Uterus (tissue), 4 donors: ENCODE data around the gene RNASE13. TPM values are rescaled to one million over a fixed set of nuclear protein-coding genes. Genes with fewer than 3 reads are reported as not detected.

Experiments
- DNase-seq, 2 donors: peaks; one replicate each; pipeline ENCODE4 v3.0.0-alpha.2; 2019 to 2020
- H3K27ac ChIP-seq, 2 donors: fragments of 200-600 bp; sonication (generic); 1 replicate in 1 of 2; 2 replicates in 1 of 2; pipeline ENCODE4 v1.5.1; 2016 to 2018
- H3K27me3 ChIP-seq, 2 donors: fragments of 200-600 bp; sonication (generic); one replicate each; pipeline ENCODE4 v1.5.1; 2018 to 2019; ENCODE audit warnings: control low read depth in 1 of 2
- H3K36me3 ChIP-seq, 2 donors: fragments of 200-600 bp; sonication (generic); one replicate each; pipeline ENCODE4 v1.5.1; 2019; ENCODE audit warnings: control low read depth in 1 of 2
- H3K4me1 ChIP-seq, 2 donors: fragments of 200-600 bp; sonication (generic); one replicate each; pipeline ENCODE4 v1.5.1; 2018 to 2019; ENCODE audit warnings: control low read depth in 1 of 2
- H3K4me3 ChIP-seq, 2 donors: fragments of 200-600 bp; sonication (generic); 1 replicate in 1 of 2; 2 replicates in 1 of 2; pipeline ENCODE4 v1.5.1; 2018 to 2019; ENCODE audit warnings: mild to moderate bottlenecking in 1 of 2
- H3K9me3 ChIP-seq, 2 donors: fragments of 200-600 bp; sonication (generic); one replicate each; pipeline ENCODE4 v1.5.1; 2019; ENCODE audit warnings: control low read depth in 1 of 2
- CTCF ChIP-seq, 4 experiments: fragments of 200-600 bp in 2 of 4; fragments of 450-650 bp in 2 of 4; sonication (generic) in 2 of 4; IDR thresholded peaks; one replicate each; pipeline ENCODE4 v1.5.1; 2016 to 2019; ENCODE audit warnings: antibody characterized with exemption in 4 of 4, mild to moderate bottlenecking in 2 of 4, moderate library complexity in 1 of 4
- POLR2A ChIP-seq, 2 donors: fragments of 450-650 bp; IDR thresholded peaks; one replicate each; pipeline ENCODE4 v1.6.1; 2016; ENCODE audit warnings: antibody characterized with exemption in 2 of 2, mild to moderate bottlenecking in 1 of 2, moderate library complexity in 1 of 2
- intact Hi-C: fragments of 100-400 bp; cut with DNase I; formaldehyde crosslinking; loops from one replicate; pipeline ENCODE4 v1.15.1; 2023; ENCODE audit warnings: low total_unique reads
- total RNA-seq, 4 donors: library from RNA; depleted of rRNA in 3 of 4; stranded (reverse); fragments of >200 nt in 3 of 4; gene quantifications; one replicate each; pipeline versions ENCODE4 v1.1.0 to v1.2.4, GENCODE V29; 2014 to 2023
- donor health status: DM: yes; HTN: yes; CAD: no.

The RNASE13 gene
- total RNA-seq, 4 donors from 2014 or later, result not detected

- Histone ChIP-seq H3K4me3 (no peak overlapping the region), H3K4me1 (no peaks in the 10 kb centered on the region), H3K9me3 (no peaks in the 10 kb centered on the region), H3K27ac (no peak overlapping the region), H3K27me3 (no peaks in the 10 kb centered on the region), H3K36me3 (no peaks in the 10 kb centered on the region)
- no peak for DNase-seq
- TF ChIP-seq POLR2A (IDR thresholded peaks at IDR 0.05) (no peak), CTCF (IDR thresholded peaks at IDR 0.05) (no peak)
- intact Hi-C loops, result no loop called here
Measured at GRCh38 chr14:21078287-21078686, 43.7 kb upstream of the RNASE13 start.

DNA sequence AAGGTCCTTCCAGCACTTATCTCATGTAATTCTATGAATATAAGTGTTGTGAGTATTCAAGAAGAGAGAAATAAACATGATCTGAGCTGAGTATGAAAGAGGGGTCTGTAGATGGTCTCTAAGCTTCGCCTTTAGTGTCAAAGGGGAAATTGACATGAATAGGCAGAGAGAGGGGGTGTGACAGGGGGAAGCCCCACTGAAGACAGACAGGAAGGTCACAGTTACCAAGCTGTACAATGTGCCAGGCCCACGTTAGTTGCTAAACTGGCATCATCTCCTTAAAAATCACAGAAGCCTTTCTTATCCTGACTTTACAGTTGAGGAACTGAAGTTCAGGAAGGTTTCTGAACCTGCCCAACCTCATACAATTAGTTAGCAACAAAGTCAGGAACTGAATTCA is 43.1 kb upstream of the RNASE13 start:
- no peak overlapping the region for H3K27ac ChIP-seq
- intact Hi-C loops, result no loop called here
- no peaks in the 10 kb centered on the region for H3K36me3 ChIP-seq
- H3K9me3 ChIP-seq, result no peaks in the 10 kb centered on the region
- no peak for DNase-seq
- H3K4me3 ChIP-seq, result no peak overlapping the region
- no peaks in the 10 kb centered on the region for H3K27me3 ChIP-seq
- H3K4me1 ChIP-seq, result no peaks in the 10 kb centered on the region
- TF ChIP-seq POLR2A (IDR thresholded peaks at IDR 0.05), result no peak
- no peak for TF ChIP-seq CTCF (IDR thresholded peaks at IDR 0.05)

- Histone ChIP-seq H3K9me3 (no peaks in the 10 kb centered on the region), H3K36me3 (no peaks in the 10 kb centered on the region), H3K27ac (no peak overlapping the region), H3K4me3 (no peak overlapping the region), H3K4me1 (no peaks in the 10 kb centered on the region), H3K27me3 (no peaks in the 10 kb centered on the region)
- intact Hi-C loops, result no loop called here
- DNase-seq, result no peak
- no peak for TF ChIP-seq CTCF (IDR thresholded peaks at IDR 0.05)
- no peak for TF ChIP-seq POLR2A (IDR thresholded peaks at IDR 0.05)
Measured at GRCh38 chr14:21075719-21076437, 41.3 kb upstream of the RNASE13 start.

GRCh38 chr14:21074398-21075272 is 40.0 kb upstream of the RNASE13 start:
- TF ChIP-seq POLR2A (IDR thresholded peaks at IDR 0.05) (no peak), CTCF (IDR thresholded peaks at IDR 0.05) (no peak)
- intact Hi-C loops, result no loop called here

DNA sequence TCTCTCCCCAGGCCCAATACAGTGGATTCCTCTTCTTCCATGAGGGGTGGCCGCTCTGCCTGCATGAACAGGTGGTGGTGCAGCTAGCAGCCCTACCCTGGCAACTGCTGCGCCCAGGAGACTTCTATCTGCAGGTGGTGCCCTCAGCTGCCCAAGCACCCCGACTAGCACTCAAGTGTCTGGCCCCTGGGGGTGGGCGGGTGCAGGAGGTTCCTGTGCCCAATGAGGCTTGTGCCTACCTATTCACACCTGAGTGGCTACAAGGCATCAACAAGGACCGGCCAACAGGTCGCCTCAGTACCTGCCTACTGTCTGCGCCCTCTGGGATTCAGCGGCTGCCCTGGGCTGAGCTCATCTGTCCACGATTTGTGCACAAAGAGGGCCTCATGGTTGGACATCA is 39.3 kb upstream of the RNASE13 start:
- Histone ChIP-seq H3K9me3 (no peaks in the 10 kb centered on the region), H3K27ac (peak overlapping the region in 1 of 2 donors; percentile 19)
- intact Hi-C loops, result no loop called here

More at GRCh38 chr14:21074398-21075272, 40.0 kb upstream of the RNASE13 start:
- Histone ChIP-seq H3K4me3 (no peak overlapping the region), H3K36me3 (no peaks in the 10 kb centered on the region), H3K27ac (peak overlapping the region in 1 of 2 donors; percentile 13), H3K27me3 (no peaks in the 10 kb centered on the region), H3K4me1 (no peaks in the 10 kb centered on the region), H3K9me3 (no peaks in the 10 kb centered on the region)
- no peak for DNase-seq

More for the DNA sequence above, 39.3 kb upstream of the RNASE13 start:
- Histone ChIP-seq H3K27me3 (no peaks in the 10 kb centered on the region), H3K4me3 (no peak overlapping the region), H3K4me1 (no peaks in the 10 kb centered on the region), H3K36me3 (no peaks in the 10 kb centered on the region)
- no peak for DNase-seq
- TF ChIP-seq CTCF (IDR thresholded peaks at IDR 0.05) (no peak), POLR2A (IDR thresholded peaks at IDR 0.05) (no peak)
